Measurements from ENCODE around the gene PLCXD3. TPM values are rescaled to one million over a fixed set of nuclear protein-coding genes. Genes with fewer than 3 reads are reported as not detected.

Gene PLCXD3
- total and polyA plus RNA-seq, 2 of the 8 experiments (the other 6 are each of a cell fraction or from before 2014, with no cell fraction given), result 0.03 to 0.07 TPM

DNA sequence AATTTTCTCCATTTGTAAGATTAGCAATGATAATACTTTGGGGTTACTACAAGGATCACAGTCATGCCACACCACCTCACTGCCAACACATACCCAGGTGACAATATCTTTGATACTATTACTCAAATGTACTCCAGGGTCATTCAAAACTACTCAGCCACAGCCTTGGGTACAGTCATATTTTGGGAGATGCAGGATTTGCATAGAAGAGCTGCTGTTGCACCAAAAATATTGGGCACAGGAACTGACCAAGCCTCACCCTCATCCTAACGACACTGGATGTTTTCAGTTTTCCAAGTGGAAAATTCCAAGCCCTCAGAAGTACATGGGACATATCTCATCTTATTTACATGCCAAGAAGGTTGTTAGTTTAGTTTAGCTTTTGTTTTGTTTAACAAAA, 176.2 kb downstream of the PLCXD3 start:
- Histone ChIP-seq H3K27me3 (replicated peaks in 1 of 4; ENCODE audit: control insufficient read depth in 3 of 4, extremely low read depth in 1 of 4, insufficient read depth in 3 of 4, low read length in 3 of 4) (no peaks in the 10 kb centered on the region), H2BK120ac (replicated peaks; ENCODE audit: low read depth, low read length) (no peak overlapping the region), H2AK5ac (ENCODE audit: low read depth, low read length) (no peak overlapping the region), H2BK15ac (ENCODE audit: low read length) (no peak overlapping the region), H3K27ac (ENCODE audit: low read depth, low read length) (no peak overlapping the region), H3K4me3 (ENCODE audit: extremely low read depth in 1 of 4, insufficient read depth in 2 of 4, low read depth in 3 of 4, low read length in 4 of 4) (no peak overlapping the region), H3K14ac (ENCODE audit: insufficient read length) (no peak overlapping the region), H4K20me1 (replicated peaks in 1 of 2; ENCODE audit: control insufficient read depth in 1 of 2, insufficient read depth in 2 of 2, low read length in 2 of 2) (no peaks in the 10 kb centered on the region), H3K79me2 (ENCODE audit: control insufficient read depth in 1 of 2, insufficient read depth in 2 of 2, low read length in 2 of 2) (no peaks in the 10 kb centered on the region), H3K79me1 (ENCODE audit: low read depth, low read length) (no peaks in the 10 kb centered on the region), H3K23ac (ENCODE audit: insufficient read length) (no peak overlapping the region), H2BK20ac (ENCODE audit: low read length) (no peak overlapping the region), H3K23me2 (ENCODE audit: low read depth, low read length) (no peaks in the 10 kb centered on the region), H3K56ac (replicated peaks; ENCODE audit: insufficient read length, low read depth, low read length) (no peak overlapping the region), H2BK12ac (ENCODE audit: low read depth, low read length) (no peak overlapping the region), H3K4me2 (ENCODE audit: insufficient read depth in 1 of 2, low read depth in 2 of 2, low read length in 2 of 2) (no peak overlapping the region), H2BK5ac (ENCODE audit: low read depth, low read length) (no peak overlapping the region), H4K91ac (replicated peaks; ENCODE audit: insufficient read length, low read length) (no peak overlapping the region), H3K9ac (replicated peaks in 1 of 4; ENCODE audit: extremely low read depth in 1 of 4, low read depth in 3 of 4, low read length in 3 of 4) (no peak overlapping the region), H2AFZ (ENCODE audit: low read length) (no peak overlapping the region; the same call in 1 of the 2 replicates), H4K8ac (ENCODE audit: extremely low read depth, insufficient read depth, low read length) (no peak overlapping the region), H3K4me1 (replicated peaks in 1 of 4; ENCODE audit: control insufficient read depth in 3 of 4, insufficient read depth in 4 of 4, low read length in 3 of 4) (peaks cover 0 to 7% (median 2%) of the 10 kb centered on the region in 4 experiments; a peak in 2 of 7 replicates), H3K36me3 (ENCODE audit: control insufficient read depth in 2 of 4, insufficient read depth in 4 of 4, low read length in 3 of 4) (no peaks in the 10 kb centered on the region), H3K4ac (replicated peaks; ENCODE audit: insufficient read length, low read depth, low read length) (no peak overlapping the region), H4K5ac (ENCODE audit: insufficient read length, low read depth, low read length) (no peak overlapping the region), H3K9me3 (ENCODE audit: insufficient read depth in 2 of 2, low read depth in 1 of 2, low read length in 1 of 2) (no peaks in the 10 kb centered on the region), H3K18ac (ENCODE audit: extremely low read depth, low read length) (no peak overlapping the region; the same call in 1 of the 2 replicates)
- 79% methylated on average over 1 of the region's 1 CpG; no CpG with 5 or more reads in 1 of the 2 experiments for WGBS, 2 experiments (ENCODE audit: extremely low coverage in 1 of 2, insufficient coverage in 1 of 2, insufficient read length in 1 of 2, insufficient replicate concordance in 2 of 2, low coverage in 1 of 2, low lambda C conversion rate in 2 of 2, missing lambda C conversion rate in 1 of 2)
- ChIA-PET CTCF (ENCODE audit: partially characterized antibody) (no interaction called here), POLR2A (ENCODE audit: partially characterized antibody) (no interaction called here)
- no peak for FAIRE-seq
- DNase-seq (ENCODE audit: low read depth in 1 of 2, low spot score in 2 of 2), result no peak
- TF ChIP-seq BRCA1 (IDR thresholded peaks at IDR 0.05; ENCODE audit: low read depth, low read length) (no peak), RXRA (IDR thresholded peaks at IDR 0.05; ENCODE audit: insufficient read depth, low read depth, low read length) (no peak), RNF2 (IDR thresholded peaks at IDR 0.05; ENCODE audit: borderline replicate concordance, low read depth, low read length, missing control alignments, poor library complexity, severe bottlenecking) (no peak), YY1 (IDR thresholded peaks at IDR 0.05; ENCODE audit: low read depth, low read length) (no peak), TAF7 (optimal IDR thresholded peaks at IDR 0.05; ENCODE audit: borderline replicate concordance, low read depth, low read length) (no peak), EZH2 (IDR thresholded peaks at IDR 0.05; ENCODE audit: low read depth, low read length, severe bottlenecking) (no peak), SRF (IDR thresholded peaks at IDR 0.05; ENCODE audit: low read depth, low read length) (no peak), RBBP5 (IDR thresholded peaks at IDR 0.05; ENCODE audit: borderline replicate concordance, low read depth, low read length) (no peak), SIN3A (conservative IDR thresholded peaks at IDR 0.05 in 1 of 2, IDR thresholded peaks at IDR 0.05 in 1 of 2; ENCODE audit: low read depth in 1 of 2, low read length in 2 of 2) (no peak), SIX5 (IDR thresholded peaks at IDR 0.05; ENCODE audit: low read depth, low read length) (no peak), ASH2L (IDR thresholded peaks at IDR 0.05; ENCODE audit: low read length) (no peak), SP4 (IDR thresholded peaks at IDR 0.05; ENCODE audit: low read length) (no peak), CBX8 (IDR thresholded peaks at IDR 0.05; ENCODE audit: borderline replicate concordance, low read depth, low read length) (no peak)
- TF ChIP-seq, protein P1, sequence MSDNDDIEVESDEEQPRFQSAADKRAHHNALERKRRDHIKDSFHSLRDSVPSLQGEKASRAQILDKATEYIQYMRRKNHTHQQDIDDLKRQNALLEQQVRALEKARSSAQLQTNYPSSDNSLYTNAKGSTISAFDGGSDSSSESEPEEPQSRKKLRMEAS (IDR thresholded peaks at IDR 0.05), result no peak
